NCI-H146 treated with DMSO at 0.1 percent for 48 hours (cell line): ENCODE data around the gene ATRIP.
A peak's percentile ranks its signal among the peaks of the same experiment; 100 is the strongest.
"Not testable (repeated sequence)": the region's sequence is repeated elsewhere in the genome, so short reads cannot be mapped to it uniquely, and the experiment has no call there.

Source experiments
- DNase-seq: peaks from one replicate; lab custom pipeline; 2025; ENCODE audit not compliant: unreplicated experiment; lab: John Stamatoyannopoulos, UW

ATRIP gene

GRCh38 chr3:48467110-48467454 lies 20.5 kb downstream of the ATRIP start:
- DNase-seq: no peak

- no peak for DNase-seq
Observed at GRCh38 chr3:48467473-48468267, 21.1 kb downstream of the ATRIP start.

- no peak for DNase-seq
Observed at GRCh38 chr3:48468329-48468731, 21.8 kb downstream of the ATRIP start.

- DNase-seq: no peak
Observed at GRCh38 chr3:48469046-48469915, 22.7 kb downstream of the ATRIP start.

- no peak for DNase-seq
Observed at GRCh38 chr3:48470286-48470685, 23.7 kb downstream of the ATRIP start.

GRCh38 chr3:48472673-48472922 lies 26.1 kb downstream of the ATRIP start:
- DNase-seq: no peak

GRCh38 chr3:48472923-48473616 lies 26.5 kb downstream of the ATRIP start:
- DNase-seq: peak; percentile 88

- DNase-seq: no peak
Observed at GRCh38 chr3:48473617-48473952, 27.0 kb downstream of the ATRIP start.

GRCh38 chr3:48474031-48474430 lies 27.5 kb downstream of the ATRIP start:
- DNase-seq: not testable (repeated sequence)

GRCh38 chr3:48474619-48475018 lies 28.1 kb downstream of the ATRIP start:
- no peak for DNase-seq

GRCh38 chr3:48475188-48475587 lies 28.7 kb downstream of the ATRIP start:
- no peak for DNase-seq

GRCh38 chr3:48476426-48477053 lies 30.0 kb downstream of the ATRIP start:
- peak; percentile 67 for DNase-seq

- no peak for DNase-seq
Observed at GRCh38 chr3:48477959-48478520, 31.5 kb downstream of the ATRIP start.

- DNase-seq: no peak
Observed at GRCh38 chr3:48478626-48479555, 32.4 kb downstream of the ATRIP start.

GRCh38 chr3:48480891-48481290 lies 34.4 kb downstream of the ATRIP start:
- not testable (repeated sequence) for DNase-seq

- DNase-seq: not testable (repeated sequence)
Observed at GRCh38 chr3:48482822-48483221, 36.3 kb downstream of the ATRIP start.

- DNase-seq: no peak
Observed at GRCh38 chr3:48486952-48487351, 40.4 kb downstream of the ATRIP start.

GRCh38 chr3:48492461-48493202 lies 46.1 kb downstream of the ATRIP start:
- DNase-seq: no peak

- no peak for DNase-seq
Observed at GRCh38 chr3:48493203-48493501, 46.6 kb downstream of the ATRIP start.

- no peak for DNase-seq
Observed at GRCh38 chr3:48500656-48501055, 54.1 kb downstream of the ATRIP start.
